PC-9 (cell line): Measurements from ENCODE around the gene TMEM250. TPM values are rescaled to one million over a fixed set of nuclear protein-coding genes. Genes with fewer than 3 reads are reported as not detected.
"Not testable (repeated sequence)": the region's sequence is repeated elsewhere in the genome, so short reads cannot be mapped to it uniquely, and the experiment has no call there.

Experiments used
- BruUV-seq: library from RNA; stranded (reverse); fragments of 400-500 nt; replicated peaks from 2 replicates; lab custom pipeline; 2021; lab: Mats Ljungman, UMichigan
- CTCF ChIA-PET: fragments of 300-600 bp; sonication (Branson Sonifier 250); formaldehyde crosslinking; loops from one replicate; lab custom pipeline; 2022; ENCODE audit warnings: antibody characterized with exemption; lab: Charles Lee
- POLR2A ChIA-PET: fragments of 300-600 bp; sonication (Branson Sonifier 250); formaldehyde crosslinking; loops from one replicate; lab custom pipeline; 2022; ENCODE audit warnings: antibody characterized with exemption; ENCODE audit not compliant: unreplicated experiment; lab: Charles Lee
- DNase-seq, 2 experiments: peaks; one replicate each; pipeline versions ENCODE4 v3.0.0 to v3.0.0-alpha.2; 2015 to 2022; ENCODE audit warnings: mixed read lengths in 1 of 2
- H2AFZ ChIP-seq: fragments of 200-600 bp; sonication (generic); 2 replicates; pipeline ENCODE4 v1.8.1; 2017; ENCODE audit warnings: antibody characterized with exemption
- H3F3A ChIP-seq: fragments of 200-600 bp; sonication (generic); 2 replicates; pipeline ENCODE4 v1.8.1; 2017; ENCODE audit warnings: antibody characterized with exemption, mild to moderate bottlenecking, low read depth; ENCODE audit not compliant: insufficient read depth
- H3K27ac ChIP-seq: fragments of 200-600 bp; sonication (generic); 2 replicates; pipeline ENCODE4 v1.6.1; 2016; ENCODE audit warnings: mixed run types
- H3K27me3 ChIP-seq: fragments of 200-600 bp; sonication (generic); 2 replicates; pipeline ENCODE4 v1.6.1; 2016; ENCODE audit warnings: low read depth, mixed run types; ENCODE audit not compliant: insufficient read depth
- H3K36me3 ChIP-seq: fragments of 200-600 bp; sonication (generic); 2 replicates; pipeline ENCODE4 v1.6.1; 2016; ENCODE audit warnings: low read depth, mixed run types
- H3K4me1 ChIP-seq: fragments of 200-600 bp; sonication (generic); replicated peaks from 2 replicates; pipeline ENCODE4 v1.6.1; 2016; ENCODE audit warnings: mixed run types; ENCODE audit not compliant: insufficient read depth
- H3K4me2 ChIP-seq: fragments of 200-600 bp; sonication (generic); 2 replicates; pipeline ENCODE4 v1.6.1; 2017; ENCODE audit warnings: mixed run types
- H3K4me3 ChIP-seq: fragments of 200-600 bp; sonication (generic); 2 replicates; pipeline ENCODE4 v1.6.1; 2016; ENCODE audit warnings: mixed run types
- H3K79me2 ChIP-seq: fragments of 200-600 bp; sonication (generic); 2 replicates; pipeline ENCODE4 v1.6.1; 2017; ENCODE audit warnings: low read depth, mixed run types
- H3K9me2 ChIP-seq: fragments of 200-600 bp; sonication (generic); 2 replicates; pipeline ENCODE4 v1.8.1; 2017; ENCODE audit warnings: mild to moderate bottlenecking; ENCODE audit not compliant: insufficient read depth
- H3K9me3 ChIP-seq: fragments of 200-600 bp; sonication (generic); 2 replicates; pipeline ENCODE4 v1.8.1; 2016; ENCODE audit warnings: low read depth; ENCODE audit not compliant: insufficient read depth
- H4K20me1 ChIP-seq: fragments of 200-600 bp; sonication (generic); 2 replicates; pipeline ENCODE4 v1.8.1; 2017; ENCODE audit not compliant: insufficient read depth
- EZH2 ChIP-seq: fragments of 200-600 bp; sonication (generic); IDR thresholded peaks from 2 replicates; pipeline ENCODE4 v1.8.0; 2017; ENCODE audit warnings: antibody characterized with exemption, low read depth
- intact Hi-C: fragments of 100-400 bp; cut with micrococcal nuclease; formaldehyde crosslinking; loops from one replicate; pipeline ENCODE4 v1.10.0; 2022; ENCODE audit not compliant: unreplicated experiment
- total RNA-seq: library from RNA; stranded (reverse); gene quantifications from 2 replicates; pipeline ENCODE4 v1.2.3, GENCODE V29; 2021
- TF ChIP-seq, protein P1 (sequence below): fragments of 200-600 bp; sonication (generic); conservative IDR thresholded peaks from 2 replicates; pipeline ENCODE4 v1.6.1; 2017; ENCODE audit warnings: mixed run types, antibody characterized with exemption, mild to moderate bottlenecking, moderate library complexity

Gene TMEM250
- total RNA-seq, 1 experiment from 2014 or later, result 73.8 TPM

DNA sequence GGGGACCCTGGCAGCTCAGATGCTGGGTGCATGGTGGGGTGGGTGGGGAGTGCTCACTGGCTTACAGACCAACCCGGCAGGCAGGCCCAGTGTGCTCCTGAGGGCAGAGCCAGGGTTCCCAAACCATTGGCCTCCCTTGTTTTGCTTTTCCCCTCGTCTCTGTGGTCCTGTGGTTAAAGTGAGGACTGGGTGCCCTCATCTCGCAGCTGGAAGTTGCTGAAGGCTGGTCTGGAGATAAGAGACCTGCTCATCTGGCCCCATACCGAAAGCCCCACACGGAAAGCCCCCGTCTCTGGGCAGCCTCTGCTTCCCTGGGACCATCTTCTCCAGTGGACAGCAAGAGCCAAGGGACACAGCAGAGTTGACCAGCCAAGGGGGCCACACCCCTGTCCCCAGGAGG, 13.8 kb downstream of the TMEM250 start:
- H3K4me1 ChIP-seq, result peaks cover 1% of the 10 kb centered on the region; the same call in 1 of the 2 replicates
- no peaks in the 10 kb centered on the region for H3K79me2 ChIP-seq
- POLR2A ChIA-PET, result interaction anchor here (0.5 to 1.0 kb wide), 2 partner anchors 15 to 228 kb away, joined by 4 to 5 read pairs; no protein-coding TSS in a partner anchor
- no peaks in the 10 kb centered on the region for H4K20me1 ChIP-seq
- H2AFZ ChIP-seq, result no peak overlapping the region
- H3K9me3 ChIP-seq, result no peaks in the 10 kb centered on the region
- no peaks in the 10 kb centered on the region for H3K9me2 ChIP-seq
- BruUV-seq, result no TSS peak
- no peaks in the 10 kb centered on the region for H3F3A ChIP-seq
- DNase-seq, result peak in 1 of 2 experiments; percentile 21
- no peak overlapping the region for H3K27ac ChIP-seq
- H3K36me3 ChIP-seq, result no peaks in the 10 kb centered on the region
- no peak overlapping the region for H3K4me2 ChIP-seq
- CTCF ChIA-PET, result no interaction called here
- TF ChIP-seq, protein P1, sequence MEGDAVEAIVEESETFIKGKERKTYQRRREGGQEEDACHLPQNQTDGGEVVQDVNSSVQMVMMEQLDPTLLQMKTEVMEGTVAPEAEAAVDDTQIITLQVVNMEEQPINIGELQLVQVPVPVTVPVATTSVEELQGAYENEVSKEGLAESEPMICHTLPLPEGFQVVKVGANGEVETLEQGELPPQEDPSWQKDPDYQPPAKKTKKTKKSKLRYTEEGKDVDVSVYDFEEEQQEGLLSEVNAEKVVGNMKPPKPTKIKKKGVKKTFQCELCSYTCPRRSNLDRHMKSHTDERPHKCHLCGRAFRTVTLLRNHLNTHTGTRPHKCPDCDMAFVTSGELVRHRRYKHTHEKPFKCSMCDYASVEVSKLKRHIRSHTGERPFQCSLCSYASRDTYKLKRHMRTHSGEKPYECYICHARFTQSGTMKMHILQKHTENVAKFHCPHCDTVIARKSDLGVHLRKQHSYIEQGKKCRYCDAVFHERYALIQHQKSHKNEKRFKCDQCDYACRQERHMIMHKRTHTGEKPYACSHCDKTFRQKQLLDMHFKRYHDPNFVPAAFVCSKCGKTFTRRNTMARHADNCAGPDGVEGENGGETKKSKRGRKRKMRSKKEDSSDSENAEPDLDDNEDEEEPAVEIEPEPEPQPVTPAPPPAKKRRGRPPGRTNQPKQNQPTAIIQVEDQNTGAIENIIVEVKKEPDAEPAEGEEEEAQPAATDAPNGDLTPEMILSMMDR, result no peak
- TF ChIP-seq EZH2, result no peak
- no peak overlapping the region for H3K4me3 ChIP-seq
- intact Hi-C loops, result no loop called here
- peaks cover 23% of the 10 kb centered on the region; the same call in 1 of the 2 replicates for H3K27me3 ChIP-seq

GRCh38 chr9:136104488-136104800, 14.2 kb downstream of the TMEM250 start:
- BruUV-seq, result no TSS peak
- Histone ChIP-seq H3F3A (no peaks in the 10 kb centered on the region), H3K27ac (no peak overlapping the region), H2AFZ (no peak overlapping the region), H3K4me3 (no peak overlapping the region), H3K36me3 (no peaks in the 10 kb centered on the region), H3K9me2 (no peaks in the 10 kb centered on the region), H3K79me2 (no peaks in the 10 kb centered on the region), H3K9me3 (no peaks in the 10 kb centered on the region), H3K4me1 (no peaks in the 10 kb centered on the region; the same call in 1 of the 2 replicates), H3K27me3 (peaks cover 23% of the 10 kb centered on the region; the same call in 1 of the 2 replicates), H4K20me1 (no peaks in the 10 kb centered on the region), H3K4me2 (no peak overlapping the region)
- TF ChIP-seq EZH2, result no peak
- TF ChIP-seq, protein P1, result no peak
- ChIA-PET POLR2A (no interaction called here), CTCF (interaction anchor here (0.5 kb wide), 1 partner anchor 98 kb away, joined by 5 read pairs; no protein-coding TSS in a partner anchor)
- no peak for DNase-seq
- intact Hi-C loops, result no loop called here

DNA sequence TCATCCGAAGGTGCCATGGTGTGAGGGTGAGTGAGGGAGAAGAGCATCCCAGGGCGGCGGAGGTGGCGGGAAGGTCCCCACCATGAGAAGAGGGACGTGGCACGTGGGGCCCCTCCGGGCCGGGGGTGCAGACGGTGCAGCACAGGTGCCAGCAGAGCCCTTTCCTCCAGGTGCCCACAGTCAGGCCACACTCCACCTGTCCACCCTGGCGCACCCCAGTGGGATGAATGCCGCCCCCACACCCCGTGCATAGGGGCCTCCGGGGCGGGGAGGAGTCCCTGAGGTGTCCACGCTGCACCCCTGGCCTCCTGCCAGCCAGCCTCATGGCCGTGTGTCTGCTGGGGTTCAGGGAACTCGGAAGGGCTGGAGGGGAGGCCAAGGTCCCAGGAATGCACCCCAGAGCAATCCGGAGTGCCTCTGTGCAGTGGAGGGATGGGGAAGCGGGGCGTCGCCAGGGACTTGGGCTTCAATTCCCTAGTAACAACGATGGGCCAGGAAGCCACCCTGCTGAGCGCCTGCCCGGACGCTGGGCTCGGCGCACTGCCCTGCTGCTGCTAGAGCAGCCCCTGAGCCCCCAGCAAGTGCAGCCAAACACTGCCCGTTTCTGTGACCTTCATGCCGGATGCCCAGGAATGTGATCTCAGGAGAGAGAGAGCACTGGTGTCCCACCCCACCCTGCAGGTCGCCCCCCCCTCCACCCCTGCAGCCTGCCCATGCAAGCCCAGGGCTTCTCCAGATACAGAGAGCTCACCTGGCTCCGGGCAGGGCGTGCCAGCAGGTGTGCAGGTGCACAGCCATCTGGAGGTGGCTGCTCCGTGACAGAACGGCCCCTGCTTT, 14.8 kb downstream of the TMEM250 start:
- Histone ChIP-seq H3K4me2 (no peak overlapping the region), H3K36me3 (no peaks in the 10 kb centered on the region), H2AFZ (no peak overlapping the region), H3K27me3 (peaks cover 23% of the 10 kb centered on the region; the same call in 1 of the 2 replicates), H3F3A (no peaks in the 10 kb centered on the region), H3K9me2 (no peaks in the 10 kb centered on the region), H3K9me3 (no peaks in the 10 kb centered on the region), H3K79me2 (no peaks in the 10 kb centered on the region), H3K4me3 (no peak overlapping the region), H3K4me1 (no peaks in the 10 kb centered on the region), H3K27ac (no peak overlapping the region), H4K20me1 (no peaks in the 10 kb centered on the region)
- TF ChIP-seq, protein P1, result no peak
- no peak for TF ChIP-seq EZH2
- ChIA-PET CTCF (interaction anchor here (0.5 kb wide), 1 partner anchor 99 kb away, joined by 5 read pairs; no protein-coding TSS in a partner anchor), POLR2A (no interaction called here)
- BruUV-seq, result no TSS peak
- intact Hi-C loops, result no loop called here
- DNase-seq, result no peak

GRCh38 chr9:136101615-136102074, 17.0 kb downstream of the TMEM250 start:
- H3K36me3 ChIP-seq, POLR2A ChIA-PET, BruUV-seq, DNase-seq, H3K4me2 ChIP-seq, H3K4me3 ChIP-seq, H3K79me2 ChIP-seq, H2AFZ ChIP-seq, H4K20me1 ChIP-seq, intact Hi-C loops, H3K9me2 ChIP-seq, H3K4me1 ChIP-seq, H3F3A ChIP-seq, H3K27ac ChIP-seq, H3K9me3 ChIP-seq: not testable (repeated sequence)
- CTCF ChIA-PET, result interaction anchor here (0.6 kb wide), 1 partner anchor 133 kb away, joined by 4 read pairs; no protein-coding TSS in a partner anchor
- peaks cover 23% of the 10 kb centered on the region; the same call in 1 of the 2 replicates for H3K27me3 ChIP-seq
